Left colon (tissue), 2 donors: ENCODE data around the gene WRAP53. TPM values are rescaled to one million over a fixed set of nuclear protein-coding genes. Genes with fewer than 3 reads are reported as not detected.
A peak's percentile ranks its signal among the peaks of the same experiment; 100 is the strongest.

Experiments used
- ATAC-seq: fragments of 200-7000 bp; cut with Tn5 transposase; one replicate; pipeline ENCODE4 v1.9.1; 2020; ENCODE audit warnings: mild to moderate bottlenecking, moderate library complexity
- DNase-seq, 2 donors: peaks; one replicate each; pipeline ENCODE4 v3.0.0-alpha.2; 2020
- intact Hi-C, 2 donors: fragments of 100-400 bp; cut with DNase I in 1 of 2; cut with micrococcal nuclease in 1 of 2; formaldehyde crosslinking; loops; one replicate each; pipeline versions ENCODE4 v1.11.2 to v1.14.0; 2022; cut with DNase I, micrococcal nuclease
- total RNA-seq, 2 donors: library from RNA; stranded (reverse); fragmentation: NEBNext Ultra II Directional; extraction: Animal tissue kit (Norgen Biotek cat#: 25700); gene quantifications; one replicate each; pipeline ENCODE4 v1.2.1, GENCODE V29; 2021
- donor health status: DM: no; HTN: no; CAD: no.
- donor health status: DM: yes; HTN: yes; CAD: no.

The WRAP53 gene
- total RNA-seq, 2 donors from 2014 or later, result 6.4 to 9.7 TPM

DNA sequence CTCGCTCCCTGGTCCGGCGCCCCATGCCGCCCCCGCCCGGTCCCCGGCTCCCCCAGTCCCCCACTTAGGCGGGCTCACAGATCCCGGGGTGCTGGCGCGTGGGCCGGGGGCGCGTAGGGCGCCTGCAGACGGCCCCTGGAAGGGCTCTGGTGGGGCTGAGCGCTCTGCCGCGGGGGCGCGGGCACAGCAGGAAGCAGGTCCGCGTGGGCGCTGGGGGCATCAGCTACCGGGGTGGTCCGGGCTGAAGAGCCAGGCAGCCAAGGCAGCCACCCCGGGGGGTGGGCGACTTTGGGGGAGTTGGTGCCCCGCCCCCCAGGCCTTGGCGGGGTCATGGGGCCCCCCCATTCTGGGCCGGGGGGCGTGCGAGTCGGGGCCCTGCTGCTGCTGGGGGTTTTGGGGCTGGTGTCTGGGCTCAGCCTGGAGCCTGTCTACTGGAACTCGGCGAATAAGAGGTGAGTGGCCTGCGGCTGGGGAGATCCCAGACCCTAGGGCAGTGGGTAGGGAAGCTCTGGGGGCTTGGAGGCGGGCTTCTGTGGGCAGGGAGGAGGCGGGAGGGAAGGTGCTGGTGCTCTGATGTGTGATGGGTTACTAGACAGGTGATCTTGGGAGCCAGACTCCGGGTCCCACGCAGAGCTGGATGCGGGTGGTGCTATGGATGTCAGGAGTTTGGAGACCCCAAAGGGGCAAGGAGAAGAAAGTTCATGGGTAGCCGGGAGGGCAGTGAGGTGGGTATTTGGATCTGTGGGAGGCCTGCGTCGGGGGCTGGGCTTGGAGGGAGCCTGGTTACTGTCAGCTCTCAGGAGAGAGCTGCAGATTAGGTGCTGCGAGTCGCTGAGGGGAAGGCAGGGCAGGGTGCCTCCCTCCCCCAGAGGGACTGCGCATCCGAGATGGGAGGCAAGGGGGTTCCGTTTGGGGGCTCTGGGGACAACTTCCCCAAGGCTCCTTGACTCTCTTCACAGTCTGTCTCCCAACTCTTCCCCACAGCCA lies 17.3 kb downstream of the WRAP53 start:
- ATAC-seq, result no peak
- DNase-seq, result no peak
- intact Hi-C loops, result no loop called here

DNA sequence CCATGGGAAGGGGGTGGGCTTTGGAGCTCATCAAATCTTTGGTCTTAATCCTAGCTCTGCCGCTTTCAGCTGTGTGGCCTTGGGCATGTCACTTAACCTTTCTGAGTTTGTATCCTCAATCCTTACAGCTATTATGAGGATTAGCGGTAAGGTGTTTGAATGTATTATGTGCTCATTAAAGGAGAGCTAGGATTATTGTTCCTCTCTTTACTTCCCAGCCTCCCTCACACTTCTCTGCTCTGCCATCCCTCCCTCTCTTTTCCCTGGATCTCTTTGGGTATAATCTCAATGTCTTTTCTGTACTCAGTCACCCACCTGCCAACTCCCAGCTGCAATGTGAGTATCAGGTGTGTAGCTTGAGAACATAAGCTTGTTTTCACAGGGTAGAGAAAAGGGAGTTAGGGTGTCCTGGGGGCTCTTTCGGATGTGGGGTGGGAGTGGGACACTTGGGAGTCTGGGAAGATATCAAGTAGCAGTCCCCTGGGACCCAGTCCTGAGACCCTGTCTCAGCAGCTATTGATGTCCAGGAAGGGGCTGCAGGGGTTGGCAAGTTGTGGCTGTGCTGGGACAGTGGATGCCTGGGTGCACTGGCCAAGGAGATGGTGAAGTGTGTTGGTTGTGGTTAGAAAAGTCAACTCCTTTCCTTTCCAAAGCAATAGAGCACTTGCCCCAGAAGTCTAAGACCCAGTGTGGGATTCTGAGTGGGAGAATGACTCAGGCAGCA lies 18.5 kb downstream of the WRAP53 start:
- ATAC-seq (no peak), DNase-seq (no peak)
- intact Hi-C loops, result no loop called here

DNA sequence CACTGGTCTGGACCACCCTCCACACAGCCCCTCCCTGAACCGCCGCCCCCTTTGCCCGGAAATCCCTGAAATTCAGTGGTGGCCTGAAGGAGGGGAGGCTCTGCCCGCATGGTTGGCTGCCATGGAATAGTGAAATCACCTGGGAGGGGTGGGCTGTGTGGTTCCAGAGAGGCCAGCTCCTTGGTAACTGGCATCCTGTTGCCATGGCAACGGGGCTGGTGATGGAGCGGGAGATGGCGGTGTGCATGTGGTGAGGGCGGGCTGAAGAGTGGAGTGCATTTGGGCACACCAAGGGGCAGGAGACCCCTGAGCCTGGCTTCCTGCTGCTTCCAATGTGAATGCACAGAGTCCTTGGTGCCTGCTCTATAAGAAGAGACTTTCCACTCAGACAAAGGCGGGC lies 19.2 kb downstream of the WRAP53 start:
- DNase-seq, result no peak
- intact Hi-C loops, result no loop called here
- no peak for ATAC-seq

DNA sequence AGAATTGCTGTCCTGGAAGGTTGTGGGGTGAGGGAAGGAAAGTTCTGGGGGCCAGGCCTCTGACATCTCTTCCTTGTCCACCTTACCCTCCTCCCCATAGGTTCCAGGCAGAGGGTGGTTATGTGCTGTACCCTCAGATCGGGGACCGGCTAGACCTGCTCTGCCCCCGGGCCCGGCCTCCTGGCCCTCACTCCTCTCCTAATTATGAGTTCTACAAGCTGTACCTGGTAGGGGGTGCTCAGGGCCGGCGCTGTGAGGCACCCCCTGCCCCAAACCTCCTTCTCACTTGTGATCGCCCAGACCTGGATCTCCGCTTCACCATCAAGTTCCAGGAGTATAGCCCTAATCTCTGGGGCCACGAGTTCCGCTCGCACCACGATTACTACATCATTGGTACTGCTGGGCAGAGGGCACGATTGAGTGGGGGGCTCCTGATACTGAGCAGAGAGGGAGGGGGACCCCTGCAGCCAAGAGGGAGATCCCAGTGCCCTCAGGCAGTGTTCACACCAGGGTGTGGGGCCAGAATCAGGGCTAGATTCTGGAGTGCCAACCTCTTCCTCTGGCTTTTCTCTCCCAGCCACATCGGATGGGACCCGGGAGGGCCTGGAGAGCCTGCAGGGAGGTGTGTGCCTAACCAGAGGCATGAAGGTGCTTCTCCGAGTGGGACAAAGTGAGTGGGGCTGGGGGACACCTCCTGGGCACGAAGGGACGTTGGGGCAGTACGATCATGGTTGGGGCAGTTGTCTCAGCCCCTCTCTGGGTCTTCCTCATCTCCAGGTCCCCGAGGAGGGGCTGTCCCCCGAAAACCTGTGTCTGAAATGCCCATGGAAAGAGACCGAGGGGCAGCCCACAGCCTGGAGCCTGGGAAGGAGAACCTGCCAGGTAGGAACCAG lies 19.8 kb downstream of the WRAP53 start:
- intact Hi-C loops, result no loop called here
- no peak for DNase-seq
- no peak for ATAC-seq

DNA sequence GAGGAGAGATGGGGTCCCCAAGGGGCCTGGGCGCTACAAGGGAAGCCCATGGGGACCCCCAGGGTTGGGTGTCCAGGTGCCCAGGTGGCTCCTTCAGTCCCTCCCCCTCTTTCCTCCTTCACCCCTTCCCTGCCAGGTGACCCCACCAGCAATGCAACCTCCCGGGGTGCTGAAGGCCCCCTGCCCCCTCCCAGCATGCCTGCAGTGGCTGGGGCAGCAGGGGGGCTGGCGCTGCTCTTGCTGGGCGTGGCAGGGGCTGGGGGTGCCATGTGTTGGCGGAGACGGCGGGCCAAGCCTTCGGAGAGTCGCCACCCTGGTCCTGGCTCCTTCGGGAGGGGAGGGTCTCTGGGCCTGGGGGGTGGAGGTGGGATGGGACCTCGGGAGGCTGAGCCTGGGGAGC lies 20.8 kb downstream of the WRAP53 start:
- ATAC-seq (no peak), DNase-seq (no peak)
- intact Hi-C loops, result no loop called here

DNA sequence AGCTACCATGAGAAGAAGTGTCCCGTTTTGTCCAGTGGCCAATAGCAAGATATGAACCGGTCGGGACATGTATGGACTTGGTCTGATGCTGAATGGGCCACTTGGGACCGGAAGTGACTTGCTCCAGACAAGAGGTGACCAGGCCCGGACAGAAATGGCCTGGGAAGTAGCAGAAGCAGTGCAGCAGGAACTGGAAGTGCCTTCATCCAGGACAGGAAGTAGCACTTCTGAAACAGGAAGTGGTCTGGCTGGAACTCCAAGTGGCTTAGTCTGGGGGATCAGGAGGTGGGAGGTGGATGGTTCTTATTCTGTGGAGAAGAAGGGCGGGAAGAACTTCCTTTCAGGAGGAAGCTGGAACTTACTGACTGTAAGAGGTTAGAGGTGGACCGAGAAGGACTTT lies 22.0 kb downstream of the WRAP53 start:
- intact Hi-C loops, result no loop called here
- ATAC-seq, result no peak
- no peak for DNase-seq

DNA sequence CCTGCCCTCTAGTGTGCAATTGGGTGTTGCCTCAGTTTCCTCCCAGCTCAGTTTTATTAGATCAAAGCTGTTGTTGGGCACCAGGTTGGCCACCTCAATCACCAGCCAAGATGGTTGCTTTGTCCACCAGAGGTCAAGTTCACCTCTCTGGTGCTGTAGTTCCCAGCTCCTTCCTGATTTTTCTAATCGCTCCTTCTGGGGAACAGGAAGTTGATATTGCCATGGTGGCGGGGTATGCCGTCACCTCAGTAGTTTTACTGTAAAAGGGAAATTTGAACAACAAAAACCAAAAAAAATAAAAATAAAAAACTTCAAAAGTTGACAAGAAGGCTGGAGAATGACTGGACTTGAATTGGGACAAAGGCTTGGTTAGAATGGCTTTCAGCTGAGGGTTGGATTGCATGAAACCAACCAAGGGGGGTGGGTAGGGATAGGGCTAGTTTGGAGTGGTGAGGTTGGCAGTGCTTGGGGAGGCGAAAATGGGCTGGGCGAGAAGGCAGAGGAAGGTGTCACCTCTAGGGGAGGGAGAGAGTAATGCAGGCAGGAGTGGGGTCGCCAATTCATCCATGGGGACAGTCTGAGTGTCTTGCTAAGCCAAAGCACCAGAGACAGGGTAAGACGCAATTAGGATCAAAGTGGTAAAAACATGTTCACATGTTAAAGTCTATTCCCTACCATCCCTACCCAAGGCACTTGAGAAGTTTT lies 22.9 kb downstream of the WRAP53 start:
- no peak for ATAC-seq
- no peak for DNase-seq
- intact Hi-C loops, result no loop called here

DNA sequence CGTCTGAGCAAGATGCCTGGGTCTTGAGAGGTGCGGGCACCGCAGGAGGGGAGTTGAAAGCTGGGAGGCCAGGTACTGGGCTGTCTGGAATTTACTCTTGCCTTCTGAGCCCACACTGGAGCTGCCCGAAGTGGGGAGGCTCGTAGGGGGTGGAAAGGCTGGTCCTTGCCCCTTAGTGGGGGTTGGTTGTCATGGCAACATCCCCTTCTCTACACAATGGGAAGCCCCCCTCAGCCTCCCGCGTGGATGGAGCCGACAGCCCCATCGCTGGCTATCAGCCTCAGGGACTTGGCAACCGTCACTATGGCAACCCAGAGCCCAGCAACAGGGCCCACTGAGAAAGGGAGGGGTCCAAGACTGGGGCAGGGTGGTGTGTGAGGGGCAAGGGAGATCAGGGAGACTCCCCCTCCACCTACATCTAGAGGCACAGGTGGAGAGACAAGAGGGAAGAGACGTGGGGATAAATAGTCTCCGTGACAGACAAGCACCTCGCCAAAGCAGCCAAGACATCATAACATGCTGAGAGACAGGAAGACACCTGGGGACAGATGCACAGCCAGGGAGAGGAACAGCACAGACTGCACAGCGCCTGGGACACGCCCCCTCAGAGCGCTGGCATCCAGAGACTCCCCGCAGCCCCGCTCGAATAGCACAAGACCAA lies 24.0 kb downstream of the WRAP53 start:
- ATAC-seq (no peak), DNase-seq (no peak)
- intact Hi-C loops, result no loop called here

DNA sequence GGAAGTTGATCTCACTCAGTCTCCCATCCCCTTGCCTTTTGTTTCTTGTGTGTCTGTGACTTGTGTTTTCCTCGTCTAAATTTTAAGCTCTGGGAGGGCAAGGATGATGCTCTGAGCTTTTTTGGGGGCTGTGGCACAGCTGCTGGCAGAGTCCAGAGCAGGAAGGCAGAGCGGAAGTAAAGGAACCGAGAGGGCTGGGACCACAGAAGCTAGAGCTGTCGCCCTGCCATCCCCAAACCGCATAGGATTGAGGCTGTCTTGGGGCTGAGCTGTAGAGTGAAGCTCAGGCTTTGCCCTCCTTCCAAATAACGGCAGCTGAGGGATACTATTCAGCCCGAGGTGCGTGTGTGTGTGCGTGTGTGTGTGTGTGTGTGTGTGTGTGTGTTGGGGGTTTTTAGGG lies 25.5 kb downstream of the WRAP53 start:
- intact Hi-C loops, result no loop called here
- ATAC-seq, result no peak

DNA sequence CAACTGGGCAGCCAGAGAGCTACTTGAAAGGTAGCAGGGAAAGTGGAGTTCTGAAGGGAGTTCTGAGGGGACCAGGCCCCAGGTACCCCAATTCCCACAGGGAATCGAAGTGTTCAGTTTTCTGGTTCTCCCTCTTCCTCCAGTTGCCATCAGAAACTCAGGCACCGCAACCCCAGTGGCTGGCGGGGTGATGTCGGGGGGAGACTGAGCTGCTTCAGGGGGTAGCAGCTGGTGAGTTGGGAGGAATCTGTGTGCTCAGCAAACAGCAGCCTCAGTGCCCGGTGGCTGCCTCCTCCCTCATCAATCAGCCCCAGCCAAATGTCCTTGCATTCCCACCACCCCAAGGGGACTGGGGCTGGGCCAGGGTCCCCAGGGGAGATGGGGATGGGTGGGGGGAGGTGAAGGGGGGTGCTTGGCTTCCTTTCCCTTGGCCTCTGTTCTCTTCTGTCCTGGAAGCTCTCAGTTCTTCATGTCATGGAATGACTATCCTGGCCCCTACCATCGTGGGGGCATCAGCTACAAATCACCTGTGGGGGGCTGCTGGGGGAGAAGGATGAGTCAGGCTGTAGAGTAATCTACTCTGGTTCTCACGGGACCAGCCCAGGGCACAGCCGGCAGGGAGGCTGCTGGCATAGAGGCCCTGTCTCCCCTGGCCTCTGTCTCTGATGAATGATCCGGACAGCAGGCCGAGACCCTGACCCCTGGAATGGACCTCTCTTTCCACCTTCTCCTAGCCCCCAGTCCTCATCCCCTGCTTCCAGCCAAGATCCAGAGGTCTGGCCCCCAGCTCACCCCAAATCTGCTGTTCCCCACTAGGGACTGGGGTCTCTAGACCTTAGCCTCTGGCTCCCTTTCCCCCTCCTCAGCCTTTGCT lies 26.7 kb downstream of the WRAP53 start:
- intact Hi-C loops, result no loop called here
- DNase-seq, result no peak
- ATAC-seq, result no peak

More for the DNA sequence above, 25.5 kb downstream of the WRAP53 start:
- DNase-seq, result no peak

DNA sequence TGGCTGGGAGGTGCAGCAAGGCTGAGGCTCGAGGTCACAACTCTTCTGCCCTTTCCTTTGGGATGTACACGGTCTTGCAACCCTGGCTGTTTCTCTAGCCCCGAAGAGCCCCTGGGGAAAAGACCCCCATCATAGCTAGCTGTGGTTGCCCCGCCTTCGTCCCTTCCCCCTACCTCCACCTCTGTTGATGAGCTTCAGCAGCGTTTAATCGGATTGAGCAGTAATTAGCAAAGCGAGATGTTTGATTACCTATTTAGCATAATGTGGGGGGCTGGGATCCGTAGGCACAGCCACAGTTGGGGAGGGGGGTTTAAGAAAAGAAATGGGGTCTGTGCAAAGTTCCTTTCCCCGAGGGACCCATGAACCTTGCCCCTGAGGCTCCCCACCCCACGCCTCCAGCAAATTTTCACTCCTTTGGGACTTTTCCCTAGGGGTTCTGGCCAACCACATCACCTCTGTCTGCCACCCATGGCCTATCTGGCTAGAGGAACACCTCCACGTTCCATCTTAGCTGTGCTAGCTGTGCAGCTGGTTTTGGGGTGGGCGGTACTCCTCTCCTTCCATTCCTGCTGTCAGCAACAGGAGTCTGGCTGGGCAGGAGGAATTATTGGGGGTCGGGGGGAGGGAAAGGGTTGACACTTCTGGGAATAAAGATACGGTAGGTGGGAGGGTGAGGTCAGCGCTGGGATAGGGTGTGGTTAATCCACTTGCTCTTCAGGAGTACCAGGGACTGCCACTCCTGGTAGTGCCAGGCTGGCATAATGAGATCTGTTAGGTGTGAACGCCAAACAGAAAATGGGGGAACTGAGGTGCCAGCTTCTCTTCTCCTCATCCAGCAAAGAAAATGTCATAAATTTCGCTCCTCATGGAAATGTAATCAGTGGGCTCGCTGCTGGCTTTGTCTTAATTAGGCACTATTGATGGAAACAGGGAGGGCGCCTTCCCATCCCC lies 27.9 kb downstream of the WRAP53 start:
- no peak for DNase-seq

DNA sequence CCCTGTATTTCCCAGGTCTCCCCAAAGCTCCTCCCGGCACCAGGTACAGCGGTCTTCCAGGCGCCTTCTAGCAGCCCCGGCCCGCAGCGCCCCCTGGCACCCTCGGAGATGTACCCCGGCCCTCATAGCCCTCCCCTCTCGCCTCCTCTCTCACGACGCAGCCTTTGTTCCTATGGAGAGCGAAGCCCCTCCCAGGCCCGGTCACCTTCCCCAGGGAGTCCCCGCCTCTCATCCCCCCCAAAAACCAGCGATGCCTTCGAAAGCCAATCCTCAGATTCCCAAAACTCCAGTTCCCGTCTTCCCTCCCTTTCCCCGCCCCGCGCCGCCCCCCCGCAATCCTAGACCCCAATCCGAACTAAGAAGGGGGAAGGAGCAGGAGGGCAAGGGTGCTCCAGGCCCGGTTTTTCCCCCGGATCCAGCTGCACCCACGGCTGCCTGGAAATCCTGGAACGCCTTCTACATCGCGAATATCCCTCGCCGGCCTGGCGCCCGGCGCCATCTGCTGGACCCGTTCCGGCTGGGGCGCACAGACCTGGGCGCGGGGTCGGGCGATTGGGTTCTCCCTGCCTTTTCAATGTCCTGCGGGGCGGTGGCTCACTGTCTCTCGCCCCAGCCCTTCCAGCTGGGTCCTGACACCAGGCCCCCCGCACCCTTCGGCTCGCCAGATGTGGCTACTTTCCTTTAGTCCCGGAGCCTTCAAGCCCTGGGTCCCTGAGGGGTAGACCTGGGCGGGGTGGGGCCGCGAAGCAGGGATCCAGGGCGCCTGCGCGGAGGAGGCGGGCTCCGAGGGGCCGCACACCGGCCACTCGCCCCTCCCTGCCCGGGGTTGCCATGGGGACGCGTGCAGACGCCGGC lies 28.9 kb downstream of the WRAP53 start, which contains the start of gene DNAH2:
DNAH2 (plus strand) TSS at position 844 of the 855 bp plus-strand sequence. CDS start 1,991 bp downstream, outside the sequence.
- intact Hi-C loops, result no loop called here
- ATAC-seq, result peak; percentile 89

More for the DNA sequence above, 27.9 kb downstream of the WRAP53 start:
- ATAC-seq, result peak; percentile 28
- intact Hi-C loops, result no loop called here

DNA sequence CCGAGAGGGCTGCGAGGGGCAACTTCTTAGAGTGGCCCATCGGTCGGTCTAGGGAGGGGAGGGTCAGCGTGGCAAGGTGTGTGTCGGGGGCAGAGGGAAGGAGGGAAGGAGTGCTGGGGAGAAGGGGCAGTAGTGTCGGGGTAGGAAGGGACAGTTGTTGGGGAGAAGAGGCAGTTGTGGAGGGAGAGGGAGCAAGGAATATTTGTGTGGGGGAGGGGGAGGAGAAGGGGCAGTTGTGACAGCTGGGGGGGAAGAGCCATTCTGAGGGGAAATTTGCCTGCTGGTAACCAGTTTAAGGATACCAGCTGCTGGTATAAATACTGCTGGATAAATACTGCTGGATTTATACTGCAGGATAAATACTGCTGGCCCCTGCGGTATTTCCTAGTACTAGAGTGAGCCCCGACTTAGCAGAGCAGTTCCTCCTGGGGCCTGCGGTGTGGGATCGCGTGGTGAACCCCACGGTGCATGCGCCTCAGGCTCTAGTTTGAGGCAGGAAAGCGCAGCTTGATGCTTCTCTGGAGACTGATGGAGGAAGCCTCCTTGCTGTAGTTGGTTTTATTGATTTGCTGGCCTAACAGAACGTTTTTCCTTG lies 29.6 kb downstream of the WRAP53 start:
- DNase-seq, result peak in 1 of 2 donors; percentile 29
- intact Hi-C loops, result no loop called here
- ATAC-seq, result peak; percentile 17

More for the DNA sequence above, 28.9 kb downstream of the WRAP53 start, which contains the start of gene DNAH2:
- DNase-seq, result peak; percentile 64 to 74

DNA sequence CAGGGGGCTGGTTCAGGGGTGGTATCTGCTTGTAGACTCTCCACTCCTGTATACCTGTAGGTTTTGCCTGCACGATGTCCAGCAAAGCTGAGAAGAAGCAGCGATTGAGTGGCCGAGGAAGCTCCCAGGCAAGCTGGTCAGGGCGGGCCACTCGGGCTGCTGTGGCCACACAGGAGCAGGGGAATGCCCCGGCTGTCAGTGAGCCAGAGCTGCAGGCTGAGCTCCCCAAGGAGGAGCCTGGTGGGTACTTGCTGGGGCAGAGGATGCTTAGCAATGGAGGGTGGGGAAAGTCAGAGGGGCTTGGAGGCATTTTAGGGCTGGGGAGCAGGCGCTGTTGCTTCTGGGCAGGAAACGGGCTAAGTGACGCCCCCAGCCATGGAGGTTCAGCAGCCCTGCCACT lies 31.4 kb downstream of the WRAP53 start:
- no peak for DNase-seq
- intact Hi-C loops, result no loop called here
- no peak for ATAC-seq
